Calu3 (cell line): ENCODE results near the gene RHOC. TPM values are rescaled to one million over a fixed set of nuclear protein-coding genes. Genes with fewer than 3 reads are reported as not detected.

Source experiments
- BruUV-seq: library from RNA; stranded (reverse); fragments of 400-500 nt; replicated peaks from 2 replicates; lab custom pipeline; 2021; lab: Mats Ljungman, UMichigan
- CTCF ChIA-PET: fragments of 300-600 bp; sonication (Branson Sonifier 250); formaldehyde crosslinking; loops from one replicate; lab custom pipeline; 2022; ENCODE audit warnings: antibody characterized with exemption; lab: Charles Lee
- DNase-seq: peaks from one replicate; pipeline ENCODE4 v3.0.0; 2022
- H3K27ac Mint-ChIP-seq: one replicate; pipeline ENCODE4 v1.8.0; 2022; ENCODE audit warnings: mixed read lengths; ENCODE audit not compliant: unreplicated experiment
- H3K27me3 Mint-ChIP-seq: one replicate; pipeline ENCODE4 v1.8.0; 2022; ENCODE audit warnings: mixed read lengths; ENCODE audit not compliant: unreplicated experiment
- H3K36me3 Mint-ChIP-seq: one replicate; pipeline ENCODE4 v1.8.0; 2022; ENCODE audit warnings: mild to moderate bottlenecking, moderate library complexity, mixed read lengths; ENCODE audit not compliant: insufficient read depth, unreplicated experiment
- H3K4me1 Mint-ChIP-seq: one replicate; pipeline ENCODE4 v1.8.0; 2022; ENCODE audit warnings: mild to moderate bottlenecking, low read depth, mixed read lengths; ENCODE audit not compliant: unreplicated experiment
- H3K4me3 Mint-ChIP-seq: one replicate; pipeline ENCODE4 v1.8.0; 2022; ENCODE audit warnings: mild to moderate bottlenecking, low read depth, moderate library complexity, mixed read lengths; ENCODE audit not compliant: unreplicated experiment
- H3K9me3 Mint-ChIP-seq: one replicate; pipeline ENCODE4 v1.8.0; 2022; ENCODE audit warnings: low read depth, mixed read lengths; ENCODE audit not compliant: unreplicated experiment
- CTCF ChIP-seq: fragments of 200-600 bp; IDR thresholded peaks from one replicate; pipeline ENCODE4 v1.8.0; 2022; ENCODE audit warnings: antibody characterized with exemption; ENCODE audit not compliant: unreplicated experiment
- intact Hi-C: fragments of 100-400 bp; cut with micrococcal nuclease; formaldehyde crosslinking; loops from one replicate; pipeline ENCODE4 v1.10.0; 2022; ENCODE audit not compliant: unreplicated experiment
- total RNA-seq: library from RNA; stranded (reverse); gene quantifications from 2 replicates; pipeline ENCODE4 v1.2.3, GENCODE V29; 2022

Gene RHOC
- total RNA-seq, 1 experiment from 2014 or later, result 176 TPM

DNA sequence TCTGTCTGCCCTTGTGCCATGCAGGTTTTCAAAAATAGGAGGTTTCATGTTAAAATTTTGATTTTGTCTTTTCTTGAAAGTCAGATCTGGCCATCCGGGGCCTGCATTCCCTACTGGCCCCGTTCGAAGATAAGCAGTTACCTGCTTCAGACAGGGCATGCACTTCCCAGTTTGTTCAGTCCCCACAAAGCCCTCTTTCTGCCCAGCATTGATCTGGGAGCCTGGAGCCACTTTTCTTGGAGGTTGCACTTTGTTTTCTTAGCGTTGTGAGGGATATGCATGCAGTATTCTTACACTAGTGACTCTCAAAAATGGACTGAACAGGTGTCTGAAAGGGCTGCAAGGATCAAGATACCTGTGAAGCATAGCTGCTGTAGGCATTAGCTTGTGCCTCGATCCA, 21.0 kb downstream of the RHOC start:
- Mint-ChIP-seq H3K36me3 (peaks cover 5% of the 10 kb centered on the region), H3K9me3 (no peaks in the 10 kb centered on the region), H3K27me3 (no peaks in the 10 kb centered on the region), H3K4me1 (no peaks in the 10 kb centered on the region), H3K27ac (no peak overlapping the region), H3K4me3 (no peak overlapping the region)
- intact Hi-C loops, result no loop called here
- no peak for TF ChIP-seq CTCF
- no peak for DNase-seq
- BruUV-seq, result no TSS peak
- CTCF ChIA-PET, result no interaction called here

DNA sequence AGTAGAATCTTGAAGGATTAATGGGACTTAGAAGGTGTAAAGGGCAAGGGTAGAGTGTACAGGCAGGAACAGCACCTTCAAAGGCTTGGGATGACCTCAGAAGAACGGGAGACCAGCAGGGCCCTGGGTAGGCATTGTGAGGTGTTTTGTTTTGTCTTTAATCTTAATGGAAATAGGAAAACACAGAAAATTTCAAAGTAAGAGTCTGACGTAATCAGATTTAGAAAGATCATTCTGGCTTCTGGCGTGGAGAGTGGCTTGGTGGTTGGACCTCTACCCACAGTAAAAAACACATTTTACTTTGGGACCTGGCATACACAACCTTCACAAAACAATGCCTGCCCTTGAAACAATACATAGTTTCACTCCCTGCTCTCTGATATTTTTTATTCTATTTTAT, 28.3 kb downstream of the RHOC start:
- no peak overlapping the region for H3K27ac Mint-ChIP-seq
- intact Hi-C loops, result no loop called here
- CTCF ChIA-PET, result no interaction called here
- H3K4me1 Mint-ChIP-seq, result peaks cover 23% of the 10 kb centered on the region
- no peaks in the 10 kb centered on the region for H3K27me3 Mint-ChIP-seq
- DNase-seq, result no peak
- BruUV-seq, result no TSS peak
- H3K36me3 Mint-ChIP-seq, result peaks cover 30% of the 10 kb centered on the region
- no peak for TF ChIP-seq CTCF
- H3K9me3 Mint-ChIP-seq, result no peaks in the 10 kb centered on the region
- H3K4me3 Mint-ChIP-seq, result no peak overlapping the region

- H3K4me1 Mint-ChIP-seq, result peaks cover 23% of the 10 kb centered on the region
- intact Hi-C loops, result no loop called here
- peaks cover 40% of the 10 kb centered on the region for H3K36me3 Mint-ChIP-seq
- no peak for DNase-seq
- no peak overlapping the region for H3K27ac Mint-ChIP-seq
- H3K27me3 Mint-ChIP-seq, result no peaks in the 10 kb centered on the region
- CTCF ChIA-PET, result interaction anchor here (0.6 kb wide), 1 partner anchor 283 kb away, joined by 3 read pairs; no protein-coding TSS in a partner anchor
- no peak for TF ChIP-seq CTCF
- no TSS peak for BruUV-seq
- H3K4me3 Mint-ChIP-seq, result no peak overlapping the region
- no peaks in the 10 kb centered on the region for H3K9me3 Mint-ChIP-seq
Observed at GRCh38 chr1:112677501-112677900, 29.4 kb downstream of the RHOC start.

DNA sequence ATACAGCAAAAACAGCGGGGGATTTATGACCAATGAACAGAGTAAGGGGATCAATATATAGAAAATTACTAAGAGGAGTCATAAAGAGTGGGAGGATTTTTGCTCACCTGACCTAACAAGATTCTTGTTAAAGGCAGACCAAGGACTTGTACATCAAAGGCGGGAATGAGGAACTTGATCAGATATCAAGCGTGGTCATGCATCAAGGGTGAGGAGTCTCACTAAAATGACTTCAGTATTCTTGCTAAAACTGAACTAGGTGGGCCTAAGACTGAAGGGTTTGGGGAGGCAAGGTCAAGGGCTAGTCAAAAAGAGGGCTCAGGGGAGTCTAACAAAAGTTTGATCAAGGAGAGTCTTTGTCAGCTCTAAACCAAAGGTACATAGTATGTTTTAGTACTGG, 30.4 kb downstream of the RHOC start:
- peaks cover 40% of the 10 kb centered on the region for H3K36me3 Mint-ChIP-seq
- intact Hi-C loops, result no loop called here
- peak overlapping the region; percentile 90 for H3K4me3 Mint-ChIP-seq
- BruUV-seq, result no TSS peak
- no peak for TF ChIP-seq CTCF
- no peaks in the 10 kb centered on the region for H3K27me3 Mint-ChIP-seq
- H3K9me3 Mint-ChIP-seq, result no peaks in the 10 kb centered on the region
- no peak overlapping the region for H3K27ac Mint-ChIP-seq
- no peak for DNase-seq
- CTCF ChIA-PET, result no interaction called here
- H3K4me1 Mint-ChIP-seq, result peaks cover 23% of the 10 kb centered on the region
